HepG2 (cell line): Measurements from ENCODE around the gene TOMM40L. TPM values are rescaled to one million over a fixed set of nuclear protein-coding genes. Genes with fewer than 3 reads are reported as not detected.

Experiments
- ATM ChIP-seq: fragments of 450-650 bp; IDR thresholded peaks from 2 replicates; pipeline ENCODE4 v1.7.1; 2017; ENCODE audit warnings: mild to moderate bottlenecking, borderline replicate concordance
- FOXJ3 ChIP-seq: sonication (generic); formaldehyde crosslinking; IDR thresholded peaks from 2 replicates; pipeline ENCODE4 v1.4.0; 2020; ENCODE audit warnings: missing genetic modification reagents, mild to moderate bottlenecking, borderline replicate concordance
- GABPB1 ChIP-seq: IDR thresholded peaks from 2 replicates; pipeline ENCODE4 v1.6.1; 2016; ENCODE audit warnings: mild to moderate bottlenecking, missing genetic modification reagents, moderate library complexity, missing compliant biosample characterization
- HNF4G ChIP-seq, 2 experiments: sonication (generic) in 1 of 2; formaldehyde crosslinking in 1 of 2; IDR thresholded peaks; 2 replicates each; pipeline versions ENCODE4 v1.4.0 to v1.6.1; 2011 to 2020; ENCODE audit warnings: borderline replicate concordance in 2 of 2, low read depth in 2 of 2, mild to moderate bottlenecking in 2 of 2, low read length in 1 of 2, missing genetic modification reagents in 1 of 2, moderate library complexity in 1 of 2
- MATR3 ChIP-seq: sonication (generic); formaldehyde crosslinking; IDR thresholded peaks from 2 replicates; pipeline ENCODE4 v1.4.0; 2020; ENCODE audit warnings: missing genetic modification reagents
- MED13 ChIP-seq: sonication (generic); formaldehyde crosslinking; IDR thresholded peaks from 2 replicates; pipeline ENCODE4 v1.5.0; 2020; ENCODE audit warnings: missing genetic modification reagents
- MTF2 ChIP-seq: sonication (generic); formaldehyde crosslinking; IDR thresholded peaks from 2 replicates; pipeline ENCODE4 v1.5.0; 2020; ENCODE audit warnings: missing genetic modification reagents, borderline replicate concordance
- NR2F6 ChIP-seq, 2 experiments: IDR thresholded peaks; 2 replicates each; pipeline ENCODE4 v1.6.1; 2016; ENCODE audit warnings: antibody characterized with exemption in 1 of 2, mild to moderate bottlenecking in 1 of 2
- PLRG1 ChIP-seq: fragments of 450-650 bp; conservative IDR thresholded peaks from 2 replicates; pipeline ENCODE4 v1.6.1; 2016
- POLR2G ChIP-seq: fragments of 200-400 bp; formaldehyde crosslinking; IDR thresholded peaks from 2 replicates; pipeline ENCODE4 v1.6.1; 2018; ENCODE audit warnings: mild to moderate bottlenecking, low read depth, low read length, moderate library complexity
- RFX5 ChIP-seq: IDR thresholded peaks from 2 replicates; pipeline ENCODE4 v1.6.1; 2011; ENCODE audit warnings: low read depth, low read length, improper control_type of control experiment
- SP4 ChIP-seq: sonication (generic); formaldehyde crosslinking; IDR thresholded peaks from 2 replicates; pipeline ENCODE4 v1.8.1; 2023; ENCODE audit warnings: mild to moderate bottlenecking, missing genetic modification reagents
- SRSF9 ChIP-seq: fragments of 200-400 bp; formaldehyde crosslinking; IDR thresholded peaks from 2 replicates; pipeline ENCODE4 v1.6.1; 2018; ENCODE audit warnings: borderline replicate concordance, mild to moderate bottlenecking, low read depth, low read length; ENCODE audit not compliant: insufficient read depth, poor library complexity, severe bottlenecking
- ZNF263 ChIP-seq: sonication (generic); formaldehyde crosslinking; IDR thresholded peaks from 2 replicates; pipeline ENCODE4 v1.4.0; 2020; ENCODE audit warnings: missing genetic modification reagents
- ZNF432 ChIP-seq: sonication (generic); formaldehyde crosslinking; IDR thresholded peaks from 2 replicates; pipeline ENCODE4 v1.5.0; 2020; ENCODE audit warnings: missing genetic modification reagents, mild to moderate bottlenecking, borderline replicate concordance
- ZNF816 ChIP-seq: sonication (generic); formaldehyde crosslinking; IDR thresholded peaks from 2 replicates; pipeline ENCODE4 v1.8.0; 2022; ENCODE audit warnings: missing genetic modification reagents, mild to moderate bottlenecking, borderline replicate concordance
- polyA plus RNA-seq, 8 experiments: library from polyadenylated mRNA; depleted of rRNA in 3 of 8; stranded (reverse) in 7 of 8; unstranded in 1 of 8; fragments of >200 nt; fragmentation: Illumina TruSeq in 4 of 8; extraction: Trizol in 4 of 8; gene quantifications; 2 replicates each; pipeline versions ENCODE4 v1.2.1 to v1.2.3, GENCODE V29; 2011 to 2016; ENCODE audit warnings: low read depth in 4 of 8, missing spikeins in 1 of 8, mixed read lengths in 1 of 8; ENCODE audit not compliant: insufficient read depth in 1 of 8
- total RNA-seq, 5 experiments: library from RNA; depleted of rRNA; stranded (reverse); fragments of >200 nt; fragmentation: Illumina TruSeq; extraction: Trizol; gene quantifications; 2 replicates each; pipeline ENCODE4 v1.2.3, GENCODE V29; 2016; ENCODE audit warnings: low read depth in 1 of 5
- TF ChIP-seq, protein P1 (sequence below): IDR thresholded peaks from 2 replicates; pipeline ENCODE4 v1.6.1; 2016; ENCODE audit warnings: low read depth, missing genetic modification reagents, missing compliant biosample characterization
- TF ChIP-seq, protein P2 (sequence below): sonication (generic); formaldehyde crosslinking; conservative IDR thresholded peaks from 2 replicates; pipeline ENCODE4 v1.4.0; 2020; ENCODE audit warnings: missing genetic modification reagents
- TF ChIP-seq, protein P3 (sequence below): sonication (generic); formaldehyde crosslinking; IDR thresholded peaks from 2 replicates; pipeline ENCODE4 v1.4.0; 2020; ENCODE audit warnings: missing genetic modification reagents
- TF ChIP-seq, protein P4 (sequence below): sonication (generic); formaldehyde crosslinking; IDR thresholded peaks from 2 replicates; pipeline ENCODE4 v1.5.0; 2020; ENCODE audit warnings: missing genetic modification reagents

The TOMM40L gene
- total and polyA plus RNA-seq, 2 of the 13 experiments (the other 11 are each of a cell fraction or from before 2014, with no cell fraction given), result 14.1 to 26.2 TPM

DNA sequence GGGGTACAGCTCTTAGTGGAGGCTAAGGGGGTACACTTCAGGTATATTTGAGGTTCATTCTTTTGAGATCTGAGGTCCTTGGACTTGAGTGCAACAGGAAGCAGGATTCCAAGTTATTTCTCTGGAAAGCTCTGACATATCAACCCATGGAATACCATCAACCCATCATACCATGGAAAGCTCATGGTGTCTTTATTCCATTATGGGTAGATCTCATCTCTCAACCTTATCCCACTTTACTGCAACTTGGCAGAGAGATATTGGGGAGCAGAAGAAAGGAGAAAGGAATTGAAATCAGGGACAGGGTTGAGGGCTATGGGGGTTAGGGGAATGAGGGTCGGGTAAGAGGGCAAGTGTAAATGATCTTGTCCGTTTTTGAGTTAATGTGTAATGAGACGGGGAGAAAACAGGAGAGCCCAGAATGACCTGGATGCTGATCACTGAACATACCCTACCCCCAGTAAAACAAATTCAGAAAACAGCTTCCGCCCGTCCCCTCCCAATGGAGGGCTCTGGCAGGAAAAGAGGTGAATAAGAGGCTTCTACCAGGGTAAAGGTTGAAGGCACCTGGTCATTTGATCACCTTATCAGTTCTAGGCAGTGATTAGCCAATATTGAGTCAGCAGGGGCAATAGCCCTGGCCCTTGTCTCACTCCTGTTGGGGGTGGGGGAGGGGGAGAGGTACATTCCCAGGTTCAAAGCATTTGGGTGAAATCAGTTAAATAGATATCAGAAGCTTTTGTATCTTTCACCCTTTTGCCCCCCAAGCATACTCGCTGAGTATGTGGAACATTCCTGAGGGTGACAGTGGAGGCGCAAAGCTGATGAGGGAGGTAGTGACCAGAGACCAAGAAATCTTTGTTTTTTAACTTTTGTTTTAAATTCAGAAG lies 1.8 kb upstream of the TOMM40L start (continued):
- TF ChIP-seq, protein P1, sequence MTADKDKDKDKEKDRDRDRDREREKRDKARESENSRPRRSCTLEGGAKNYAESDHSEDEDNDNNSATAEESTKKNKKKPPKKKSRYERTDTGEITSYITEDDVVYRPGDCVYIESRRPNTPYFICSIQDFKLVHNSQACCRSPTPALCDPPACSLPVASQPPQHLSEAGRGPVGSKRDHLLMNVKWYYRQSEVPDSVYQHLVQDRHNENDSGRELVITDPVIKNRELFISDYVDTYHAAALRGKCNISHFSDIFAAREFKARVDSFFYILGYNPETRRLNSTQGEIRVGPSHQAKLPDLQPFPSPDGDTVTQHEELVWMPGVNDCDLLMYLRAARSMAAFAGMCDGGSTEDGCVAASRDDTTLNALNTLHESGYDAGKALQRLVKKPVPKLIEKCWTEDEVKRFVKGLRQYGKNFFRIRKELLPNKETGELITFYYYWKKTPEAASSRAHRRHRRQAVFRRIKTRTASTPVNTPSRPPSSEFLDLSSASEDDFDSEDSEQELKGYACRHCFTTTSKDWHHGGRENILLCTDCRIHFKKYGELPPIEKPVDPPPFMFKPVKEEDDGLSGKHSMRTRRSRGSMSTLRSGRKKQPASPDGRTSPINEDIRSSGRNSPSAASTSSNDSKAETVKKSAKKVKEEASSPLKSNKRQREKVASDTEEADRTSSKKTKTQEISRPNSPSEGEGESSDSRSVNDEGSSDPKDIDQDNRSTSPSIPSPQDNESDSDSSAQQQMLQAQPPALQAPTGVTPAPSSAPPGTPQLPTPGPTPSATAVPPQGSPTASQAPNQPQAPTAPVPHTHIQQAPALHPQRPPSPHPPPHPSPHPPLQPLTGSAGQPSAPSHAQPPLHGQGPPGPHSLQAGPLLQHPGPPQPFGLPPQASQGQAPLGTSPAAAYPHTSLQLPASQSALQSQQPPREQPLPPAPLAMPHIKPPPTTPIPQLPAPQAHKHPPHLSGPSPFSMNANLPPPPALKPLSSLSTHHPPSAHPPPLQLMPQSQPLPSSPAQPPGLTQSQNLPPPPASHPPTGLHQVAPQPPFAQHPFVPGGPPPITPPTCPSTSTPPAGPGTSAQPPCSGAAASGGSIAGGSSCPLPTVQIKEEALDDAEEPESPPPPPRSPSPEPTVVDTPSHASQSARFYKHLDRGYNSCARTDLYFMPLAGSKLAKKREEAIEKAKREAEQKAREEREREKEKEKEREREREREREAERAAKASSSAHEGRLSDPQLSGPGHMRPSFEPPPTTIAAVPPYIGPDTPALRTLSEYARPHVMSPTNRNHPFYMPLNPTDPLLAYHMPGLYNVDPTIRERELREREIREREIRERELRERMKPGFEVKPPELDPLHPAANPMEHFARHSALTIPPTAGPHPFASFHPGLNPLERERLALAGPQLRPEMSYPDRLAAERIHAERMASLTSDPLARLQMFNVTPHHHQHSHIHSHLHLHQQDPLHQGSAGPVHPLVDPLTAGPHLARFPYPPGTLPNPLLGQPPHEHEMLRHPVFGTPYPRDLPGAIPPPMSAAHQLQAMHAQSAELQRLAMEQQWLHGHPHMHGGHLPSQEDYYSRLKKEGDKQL, result peak; percentile 91
- TF ChIP-seq MED13 (CRISPR knock-in tag) (peak; percentile 98), ZNF432 (CRISPR knock-in tag) (no peak), HNF4G (IDR thresholded peaks at IDR 0.05; ENCODE audit: borderline replicate concordance, low read depth, low read length) (peak; percentile 98), HNF4G (CRISPR knock-in tag; IDR thresholded peaks at IDR 0.05; ENCODE audit: borderline replicate concordance, low read depth) (peak; percentile 85), NR2F6 (IDR thresholded peaks at IDR 0.05) (peak; percentile 95), NR2F6 (CRISPR knock-in tag; IDR thresholded peaks at IDR 0.05) (peak; percentile 90), PLRG1 (no peak), ATM (no peak), ZNF263 (CRISPR knock-in tag) (0 out of 2 replicates have a peak, but pooled peaks have one; percentile 13), POLR2G (peak; percentile 57; the same call in 1 of the 2 replicates), ZNF816 (CRISPR knock-in tag) (peak; percentile 23; the same call in 1 of the 2 replicates), MTF2 (CRISPR knock-in tag) (no peak), FOXJ3 (CRISPR knock-in tag) (peak; percentile 90; the same call in 1 of the 2 replicates), GABPB1 (peak; percentile 15; the same call in 1 of the 2 replicates), MATR3 (CRISPR knock-in tag) (no peak), RFX5 (no peak), SP4 (no peak), SRSF9 (no peak)
- TF ChIP-seq, protein P2, sequence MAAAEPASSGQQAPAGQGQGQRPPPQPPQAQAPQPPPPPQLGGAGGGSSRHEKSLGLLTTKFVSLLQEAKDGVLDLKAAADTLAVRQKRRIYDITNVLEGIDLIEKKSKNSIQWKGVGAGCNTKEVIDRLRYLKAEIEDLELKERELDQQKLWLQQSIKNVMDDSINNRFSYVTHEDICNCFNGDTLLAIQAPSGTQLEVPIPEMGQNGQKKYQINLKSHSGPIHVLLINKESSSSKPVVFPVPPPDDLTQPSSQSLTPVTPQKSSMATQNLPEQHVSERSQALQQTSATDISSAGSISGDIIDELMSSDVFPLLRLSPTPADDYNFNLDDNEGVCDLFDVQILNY (CRISPR knock-in tag), result no peak
- TF ChIP-seq, protein P3, sequence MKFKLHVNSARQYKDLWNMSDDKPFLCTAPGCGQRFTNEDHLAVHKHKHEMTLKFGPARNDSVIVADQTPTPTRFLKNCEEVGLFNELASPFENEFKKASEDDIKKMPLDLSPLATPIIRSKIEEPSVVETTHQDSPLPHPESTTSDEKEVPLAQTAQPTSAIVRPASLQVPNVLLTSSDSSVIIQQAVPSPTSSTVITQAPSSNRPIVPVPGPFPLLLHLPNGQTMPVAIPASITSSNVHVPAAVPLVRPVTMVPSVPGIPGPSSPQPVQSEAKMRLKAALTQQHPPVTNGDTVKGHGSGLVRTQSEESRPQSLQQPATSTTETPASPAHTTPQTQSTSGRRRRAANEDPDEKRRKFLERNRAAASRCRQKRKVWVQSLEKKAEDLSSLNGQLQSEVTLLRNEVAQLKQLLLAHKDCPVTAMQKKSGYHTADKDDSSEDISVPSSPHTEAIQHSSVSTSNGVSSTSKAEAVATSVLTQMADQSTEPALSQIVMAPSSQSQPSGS, result peak; percentile 80
- TF ChIP-seq, protein P4, sequence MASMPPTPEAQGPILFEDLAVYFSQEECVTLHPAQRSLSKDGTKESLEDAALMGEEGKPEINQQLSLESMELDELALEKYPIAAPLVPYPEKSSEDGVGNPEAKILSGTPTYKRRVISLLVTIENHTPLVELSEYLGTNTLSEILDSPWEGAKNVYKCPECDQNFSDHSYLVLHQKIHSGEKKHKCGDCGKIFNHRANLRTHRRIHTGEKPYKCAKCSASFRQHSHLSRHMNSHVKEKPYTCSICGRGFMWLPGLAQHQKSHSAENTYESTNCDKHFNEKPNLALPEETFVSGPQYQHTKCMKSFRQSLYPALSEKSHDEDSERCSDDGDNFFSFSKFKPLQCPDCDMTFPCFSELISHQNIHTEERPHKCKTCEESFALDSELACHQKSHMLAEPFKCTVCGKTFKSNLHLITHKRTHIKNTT (CRISPR knock-in tag), result no peak
